ENCODE results near the gene PAQR9.

Gene PAQR9

DNA sequence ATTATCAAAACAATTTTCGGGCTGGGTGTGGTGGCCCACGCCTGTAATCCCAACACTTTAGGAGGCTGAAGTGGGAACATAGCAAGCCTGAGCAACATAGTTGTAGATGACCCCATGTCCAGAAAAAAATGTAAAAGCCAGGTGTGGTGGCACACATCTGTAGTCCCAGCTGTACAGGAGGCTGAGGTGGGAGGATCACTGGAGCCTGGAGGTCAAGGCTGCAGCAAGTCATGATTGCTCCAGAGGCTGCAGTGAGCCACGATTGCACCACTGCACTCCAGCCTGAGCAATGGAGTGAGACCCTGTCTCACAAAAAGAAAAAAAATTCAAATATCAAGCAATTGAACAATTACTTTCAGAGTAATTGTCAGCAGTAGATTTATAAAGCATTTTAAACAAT, 8.0 kb upstream of the PAQR9 start:
- Histone ChIP-seq H3K9me3 (no peaks in the 10 kb centered on the region), H3K4me2 (no peak overlapping the region), H4K20me1 (no peaks in the 10 kb centered on the region), H3K4me1 (no peaks in the 10 kb centered on the region), H3K9ac (no peak overlapping the region), H3K4me3 (no peak overlapping the region), H3K27ac (no peak overlapping the region), H3K36me3 (no peaks in the 10 kb centered on the region), H3K27me3 (0 out of 2 replicates have a peak, but pooled peaks cover under 1% of the 10 kb centered on the region)
- no peak for TF ChIP-seq Cebpa-rat (IDR thresholded peaks at IDR 0.05)

DNA sequence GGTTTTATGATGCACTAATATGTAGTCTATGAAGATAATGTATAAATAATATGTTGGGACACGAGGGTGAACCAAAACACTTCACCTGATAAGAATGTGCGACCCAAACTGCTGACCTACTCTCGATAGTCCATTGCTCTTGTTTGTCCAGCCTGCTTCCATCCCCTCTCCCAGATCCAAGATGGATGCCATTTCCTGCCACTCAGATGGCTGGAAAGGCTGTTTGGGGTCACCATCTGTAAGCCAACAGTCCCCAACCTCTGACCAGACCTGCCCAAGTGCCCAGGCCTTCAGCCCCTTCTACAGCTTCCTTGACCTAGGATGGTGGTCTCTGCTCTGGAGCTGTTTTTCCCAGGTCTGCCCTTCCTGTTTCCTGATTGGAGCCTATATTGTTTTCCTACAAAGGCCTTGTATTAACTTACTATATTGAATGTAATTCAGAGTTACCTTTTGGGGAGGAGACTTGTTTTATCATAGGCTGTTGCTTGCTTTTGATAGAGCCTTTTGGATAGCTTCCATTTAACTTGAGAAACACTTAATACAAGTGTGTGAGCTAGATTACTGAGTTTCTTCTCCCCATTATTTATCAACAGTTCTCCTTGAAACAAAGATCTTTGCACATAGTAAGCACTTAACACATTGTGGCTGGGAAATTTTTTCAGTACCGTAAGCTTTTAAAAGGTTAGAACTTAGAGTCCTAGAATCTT, 5.0 kb upstream of the PAQR9 start:
- H3K4me2 ChIP-seq, result no peak overlapping the region

GRCh38 chr3:142966808-142967207, 3.3 kb upstream of the PAQR9 start:
- Histone ChIP-seq H3K4me1 (peaks cover 6% of the 10 kb centered on the region; the same call in 1 of the 2 replicates), H4K20me1 (no peaks in the 10 kb centered on the region), H3K27ac (no peak overlapping the region), H3K4me2 (no peak overlapping the region), H3K4me3 (no peak overlapping the region), H3K27me3 (peaks cover 44% of the 10 kb centered on the region), H3K36me3 (no peaks in the 10 kb centered on the region), H3K9ac (no peak overlapping the region), H3K9me3 (peaks cover 9% of the 10 kb centered on the region; the same call in 1 of the 2 replicates)
- no peak for TF ChIP-seq Cebpa-rat (IDR thresholded peaks at IDR 0.05)

More for the DNA sequence above, 5.0 kb upstream of the PAQR9 start:
- H3K27ac ChIP-seq, result no peak overlapping the region
- no peak for TF ChIP-seq Cebpa-rat (IDR thresholded peaks at IDR 0.05)
- H3K36me3 ChIP-seq, result no peaks in the 10 kb centered on the region
- H3K4me3 ChIP-seq, result no peak overlapping the region
- H4K20me1 ChIP-seq, result no peaks in the 10 kb centered on the region
- H3K9ac ChIP-seq, result no peak overlapping the region
- H3K9me3 ChIP-seq, result no peaks in the 10 kb centered on the region
- peaks cover 27% of the 10 kb centered on the region for H3K27me3 ChIP-seq
- no peaks in the 10 kb centered on the region for H3K4me1 ChIP-seq

DNA sequence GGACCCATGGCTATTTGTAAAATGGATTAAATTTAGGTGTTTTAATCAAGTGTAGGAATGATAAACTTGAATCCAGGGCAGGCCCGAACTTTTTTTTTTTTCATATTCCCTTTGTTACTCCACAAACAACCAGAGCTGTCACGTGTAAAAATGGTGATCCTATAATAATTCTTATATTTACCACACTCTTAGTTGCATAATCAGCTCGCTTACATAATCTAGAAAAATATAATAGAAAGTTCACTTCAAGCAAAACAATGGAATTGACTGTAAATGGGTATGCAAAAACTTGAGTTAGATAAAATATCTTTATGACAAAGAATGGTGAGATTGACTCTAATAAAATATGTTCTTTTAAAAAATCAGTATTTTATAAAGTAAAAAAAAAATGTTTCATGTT, 2.1 kb upstream of the PAQR9 start:
- no peak for TF ChIP-seq Cebpa-rat (IDR thresholded peaks at IDR 0.05)
- peaks cover 48% of the 10 kb centered on the region for H3K27me3 ChIP-seq
- H3K9ac ChIP-seq, result no peak overlapping the region
- no peak overlapping the region for H3K4me3 ChIP-seq
- no peak overlapping the region for H3K27ac ChIP-seq
- H3K4me2 ChIP-seq, result no peak overlapping the region
- no peaks in the 10 kb centered on the region for H4K20me1 ChIP-seq
- H3K36me3 ChIP-seq, result no peaks in the 10 kb centered on the region
- H3K4me1 ChIP-seq, result peaks cover 6% of the 10 kb centered on the region; the same call in 1 of the 2 replicates
- H3K9me3 ChIP-seq, result peaks cover 9% of the 10 kb centered on the region; the same call in 1 of the 2 replicates

DNA sequence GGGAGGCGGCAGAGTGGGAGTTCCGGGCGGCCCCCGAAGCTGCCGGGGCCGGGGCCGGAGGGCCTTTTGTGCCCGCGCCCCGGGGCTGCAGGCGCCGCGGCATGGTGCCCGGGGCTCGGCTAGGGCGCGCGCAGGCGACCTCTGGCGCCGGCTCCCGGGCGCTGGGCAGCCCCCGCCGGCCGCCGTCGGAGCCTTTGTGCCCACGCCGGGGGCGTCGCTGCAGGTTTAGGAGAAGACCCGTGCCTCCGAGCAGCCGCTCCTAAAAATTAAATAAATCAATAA, 299 bp downstream of the PAQR9 start:
- Histone ChIP-seq H3K4me1 (peaks cover 6% of the 10 kb centered on the region; the same call in 1 of the 2 replicates), H3K9ac (peak overlapping the region; percentile 62), H3K9me3 (peaks cover 9% of the 10 kb centered on the region; the same call in 1 of the 2 replicates), H3K36me3 (no peaks in the 10 kb centered on the region), H3K4me2 (peak overlapping the region; percentile 93), H4K20me1 (no peaks in the 10 kb centered on the region), H3K27me3 (peaks cover 48% of the 10 kb centered on the region), H3K27ac (no peak overlapping the region), H3K4me3 (peak overlapping the region; percentile 78)
- TF ChIP-seq Cebpa-rat (IDR thresholded peaks at IDR 0.05), result no peak

DNA sequence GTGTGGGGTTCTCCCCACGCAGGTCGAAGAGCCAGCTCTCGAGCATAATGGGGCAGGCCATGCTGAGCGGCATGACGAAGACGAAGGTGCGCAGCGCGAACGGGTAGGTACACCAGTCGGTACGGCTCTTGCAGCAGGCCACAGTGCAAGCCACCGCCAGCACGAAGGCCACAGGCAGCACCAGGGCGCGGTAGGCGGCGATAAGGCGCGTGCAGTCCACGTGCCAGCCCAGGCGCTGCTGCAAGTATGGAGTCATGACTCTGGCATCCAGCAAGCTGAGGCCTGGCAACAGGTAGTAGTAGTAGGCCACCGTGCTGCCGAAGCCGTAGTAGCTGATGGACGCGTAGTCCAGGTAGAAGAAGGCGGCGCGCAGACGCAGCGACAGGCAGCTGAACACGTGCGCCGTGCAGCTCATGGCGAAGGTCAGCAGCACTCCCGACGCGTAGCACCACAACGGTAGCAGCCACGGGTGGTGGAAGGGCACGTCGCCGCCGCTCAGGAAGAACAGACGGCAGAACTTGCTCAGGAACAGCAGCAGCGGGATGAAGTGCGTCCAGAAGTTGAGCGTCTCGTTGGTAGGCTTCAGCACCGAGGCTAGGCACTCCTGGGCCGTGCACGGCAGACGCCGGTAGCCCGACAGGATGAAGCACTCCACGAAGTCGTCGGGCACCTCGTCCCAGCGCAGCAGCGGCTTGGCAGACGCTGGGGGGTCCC, 797 bp downstream of the PAQR9 start:
- Histone ChIP-seq H3K27me3 (peaks cover 48% of the 10 kb centered on the region), H3K4me2 (peak overlapping the region; percentile 93), H3K9ac (peak overlapping the region; percentile 62), H3K4me1 (peaks cover 6% of the 10 kb centered on the region; the same call in 1 of the 2 replicates), H3K4me3 (peak overlapping the region; percentile 78), H3K9me3 (peaks cover 9% of the 10 kb centered on the region; the same call in 1 of the 2 replicates), H4K20me1 (no peaks in the 10 kb centered on the region), H3K27ac (no peak overlapping the region), H3K36me3 (no peaks in the 10 kb centered on the region)
- TF ChIP-seq Cebpa-rat (IDR thresholded peaks at IDR 0.05), result no peak

- no peak for TF ChIP-seq Cebpa-rat (IDR thresholded peaks at IDR 0.05)
- Histone ChIP-seq H3K27me3 (peaks cover 48% of the 10 kb centered on the region), H3K9me3 (peaks cover 9% of the 10 kb centered on the region; the same call in 1 of the 2 replicates), H3K9ac (no peak overlapping the region), H3K27ac (no peak overlapping the region), H3K4me2 (no peak overlapping the region), H3K4me1 (peaks cover 6% of the 10 kb centered on the region; the same call in 1 of the 2 replicates), H3K4me3 (no peak overlapping the region), H3K36me3 (no peaks in the 10 kb centered on the region), H4K20me1 (no peaks in the 10 kb centered on the region)
Observed at GRCh38 chr3:142962175-142962519, 1.3 kb downstream of the PAQR9 start.

- H3K27me3 ChIP-seq, result peaks cover 48% of the 10 kb centered on the region
- H3K4me1 ChIP-seq, result peaks cover 6% of the 10 kb centered on the region; the same call in 1 of the 2 replicates
- H3K4me3 ChIP-seq, result no peak overlapping the region
Observed at GRCh38 chr3:142961539-142961938, 1.9 kb downstream of the PAQR9 start.

DNA sequence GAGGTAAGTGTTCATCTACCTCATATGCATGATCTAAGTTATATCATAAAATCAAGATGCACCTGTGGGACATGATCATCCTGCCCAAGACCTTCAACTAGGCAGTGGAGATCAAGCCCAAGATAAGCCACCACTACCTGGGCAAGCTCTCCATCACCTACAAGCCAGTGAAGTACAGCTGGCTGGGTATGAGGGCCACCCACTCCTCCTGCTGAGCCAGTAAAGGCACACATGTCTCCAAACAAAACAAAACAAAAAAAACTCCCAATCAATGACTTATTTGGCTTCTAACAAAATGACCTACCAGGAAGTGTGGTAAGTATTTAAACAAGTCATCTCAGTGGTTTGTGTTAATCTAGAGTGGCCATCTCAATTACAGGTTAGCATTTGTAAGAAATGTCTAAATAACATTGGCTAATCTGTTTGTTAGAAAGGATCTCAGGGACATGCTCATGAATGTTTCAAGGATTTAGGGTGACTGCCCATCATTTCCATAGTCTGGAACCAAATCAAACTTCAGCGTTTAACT, 3.1 kb downstream of the PAQR9 start:
- no peak overlapping the region for H3K4me2 ChIP-seq
- no peaks in the 10 kb centered on the region for H3K36me3 ChIP-seq
- TF ChIP-seq Cebpa-rat (IDR thresholded peaks at IDR 0.05), result no peak
- H3K4me1 ChIP-seq, result peaks cover 6% of the 10 kb centered on the region; the same call in 1 of the 2 replicates
- H3K27me3 ChIP-seq, result peaks cover 39% of the 10 kb centered on the region
- H3K9me3 ChIP-seq, result peaks cover 9% of the 10 kb centered on the region; the same call in 1 of the 2 replicates
- no peak overlapping the region for H3K4me3 ChIP-seq
- H4K20me1 ChIP-seq, result no peaks in the 10 kb centered on the region
- H3K9ac ChIP-seq, result no peak overlapping the region
- H3K27ac ChIP-seq, result no peak overlapping the region

More at GRCh38 chr3:142961539-142961938, 1.9 kb downstream of the PAQR9 start:
- TF ChIP-seq Cebpa-rat (IDR thresholded peaks at IDR 0.05), result no peak
- no peaks in the 10 kb centered on the region for H3K36me3 ChIP-seq
- H3K9me3 ChIP-seq, result peaks cover 9% of the 10 kb centered on the region; the same call in 1 of the 2 replicates
- no peaks in the 10 kb centered on the region for H4K20me1 ChIP-seq
- no peak overlapping the region for H3K27ac ChIP-seq
- no peak overlapping the region for H3K9ac ChIP-seq
- no peak overlapping the region for H3K4me2 ChIP-seq

DNA sequence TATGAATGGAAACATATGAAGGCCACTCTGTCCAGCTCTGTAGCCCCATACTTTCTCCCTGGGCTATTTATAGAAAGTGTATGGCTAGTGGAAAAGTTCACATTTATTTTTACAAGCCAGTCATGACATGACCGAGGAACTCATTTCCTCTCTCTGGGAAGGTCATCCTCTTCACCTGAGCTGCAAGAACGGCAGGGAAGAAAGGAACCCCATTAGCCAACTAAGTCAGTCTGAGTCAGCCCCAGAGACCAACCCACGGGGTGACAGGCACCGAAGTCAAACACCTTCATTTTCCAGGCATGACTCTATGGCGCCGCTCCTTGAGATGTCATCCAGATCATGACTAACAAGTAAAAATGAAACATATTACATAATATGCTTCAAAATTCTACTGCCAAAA, 4.8 kb downstream of the PAQR9 start:
- Histone ChIP-seq H3K27me3 (peaks cover 23% of the 10 kb centered on the region), H3K27ac (no peak overlapping the region), H3K4me2 (no peak overlapping the region), H3K36me3 (no peaks in the 10 kb centered on the region), H4K20me1 (no peaks in the 10 kb centered on the region), H3K4me1 (peaks cover 6% of the 10 kb centered on the region; the same call in 1 of the 2 replicates), H3K9ac (no peak overlapping the region), H3K9me3 (peaks cover 9% of the 10 kb centered on the region; the same call in 1 of the 2 replicates), H3K4me3 (no peak overlapping the region)
- no peak for TF ChIP-seq Cebpa-rat (IDR thresholded peaks at IDR 0.05)

Measured in BLaER1 (cell line).